Measurements from ENCODE around the gene P2RX3. TPM values are rescaled to one million over a fixed set of nuclear protein-coding genes. Genes with fewer than 3 reads are reported as not detected.

Gene P2RX3
- total RNA-seq, 1 donor from 2014 or later = not detected

DNA sequence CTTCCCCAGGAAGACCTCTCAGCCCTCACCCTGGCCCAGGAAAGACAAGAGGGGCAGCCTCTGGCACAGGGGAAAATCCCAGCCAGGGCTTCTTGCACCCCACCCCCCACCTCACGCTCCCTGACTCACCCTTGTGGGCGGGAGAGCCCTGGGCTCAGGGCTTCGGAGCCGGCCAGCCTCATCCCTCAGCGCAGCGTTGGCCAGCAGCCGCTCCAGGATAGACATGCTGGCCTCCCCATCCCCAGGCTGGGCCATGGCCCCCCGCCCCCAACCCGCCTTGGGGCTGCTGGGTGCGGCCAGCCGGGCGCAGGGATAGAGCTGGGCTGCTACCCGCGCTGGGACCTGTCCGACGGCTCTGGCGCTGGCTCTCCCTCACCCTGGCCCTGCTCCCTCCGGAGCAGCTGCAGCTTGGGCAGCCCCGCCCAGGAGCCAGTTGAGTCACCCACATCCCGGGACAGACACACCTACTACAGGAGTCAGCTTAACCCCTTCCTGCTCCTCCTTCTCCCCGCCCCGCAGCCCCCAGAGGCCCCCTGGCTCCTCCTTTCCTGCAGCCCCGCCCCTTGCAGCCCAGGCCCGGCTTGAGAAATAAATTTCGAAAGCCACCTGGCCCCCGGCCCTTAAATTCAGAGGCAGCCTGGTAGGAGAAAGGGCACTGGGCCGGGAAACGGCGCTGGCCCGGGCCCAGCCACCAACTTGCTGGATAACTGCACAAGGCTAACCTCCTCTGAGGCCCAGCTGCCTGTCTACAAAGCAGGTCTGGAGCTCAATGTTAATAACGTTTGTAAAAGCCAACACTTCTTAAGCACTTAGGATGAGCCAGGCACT, 26.8 kb upstream of the P2RX3 start:
- H3K4me1 ChIP-seq = peaks cover 84% of the 10 kb centered on the region
- no peaks in the 10 kb centered on the region for H3K27me3 ChIP-seq (ENCODE audit: low read depth)

DNA sequence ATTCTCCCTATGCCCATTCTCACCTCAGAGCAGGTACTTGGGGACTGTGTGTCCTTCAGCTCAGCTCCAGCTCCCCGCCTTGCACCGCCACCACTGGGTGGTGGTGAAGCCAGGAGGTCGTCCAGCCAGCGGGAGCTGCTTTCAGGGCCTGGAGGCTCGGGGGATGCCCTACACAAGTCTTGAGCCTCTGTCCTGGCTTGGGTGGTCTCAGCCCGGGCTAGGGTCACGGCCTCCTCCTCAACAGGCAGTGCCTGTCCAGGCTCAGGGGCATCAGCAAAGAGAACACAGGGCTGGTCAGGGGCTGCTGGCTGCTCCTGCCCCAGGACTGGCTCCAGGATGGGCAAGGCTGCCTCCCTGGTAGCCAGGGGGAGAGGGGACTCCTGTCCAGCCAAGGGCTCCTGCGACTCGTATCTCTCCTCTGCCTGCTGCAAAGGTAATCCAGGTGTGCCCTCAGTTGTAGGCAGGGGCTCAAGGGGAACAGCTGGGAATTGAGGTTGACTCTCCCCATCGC, 25.6 kb upstream of the P2RX3 start:
- peaks cover 82% of the 10 kb centered on the region for H3K36me3 ChIP-seq
- ATAC-seq = no peak
- peaks cover 84% of the 10 kb centered on the region for H3K4me1 ChIP-seq
- intact Hi-C loops (cut with DNase I) = no loop called here
- TF ChIP-seq, protein P1, sequence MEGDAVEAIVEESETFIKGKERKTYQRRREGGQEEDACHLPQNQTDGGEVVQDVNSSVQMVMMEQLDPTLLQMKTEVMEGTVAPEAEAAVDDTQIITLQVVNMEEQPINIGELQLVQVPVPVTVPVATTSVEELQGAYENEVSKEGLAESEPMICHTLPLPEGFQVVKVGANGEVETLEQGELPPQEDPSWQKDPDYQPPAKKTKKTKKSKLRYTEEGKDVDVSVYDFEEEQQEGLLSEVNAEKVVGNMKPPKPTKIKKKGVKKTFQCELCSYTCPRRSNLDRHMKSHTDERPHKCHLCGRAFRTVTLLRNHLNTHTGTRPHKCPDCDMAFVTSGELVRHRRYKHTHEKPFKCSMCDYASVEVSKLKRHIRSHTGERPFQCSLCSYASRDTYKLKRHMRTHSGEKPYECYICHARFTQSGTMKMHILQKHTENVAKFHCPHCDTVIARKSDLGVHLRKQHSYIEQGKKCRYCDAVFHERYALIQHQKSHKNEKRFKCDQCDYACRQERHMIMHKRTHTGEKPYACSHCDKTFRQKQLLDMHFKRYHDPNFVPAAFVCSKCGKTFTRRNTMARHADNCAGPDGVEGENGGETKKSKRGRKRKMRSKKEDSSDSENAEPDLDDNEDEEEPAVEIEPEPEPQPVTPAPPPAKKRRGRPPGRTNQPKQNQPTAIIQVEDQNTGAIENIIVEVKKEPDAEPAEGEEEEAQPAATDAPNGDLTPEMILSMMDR (IDR thresholded peaks at IDR 0.05) = no peak
- DNase-seq = no peak
- no peaks in the 10 kb centered on the region for H3K27me3 ChIP-seq (ENCODE audit: low read depth)
- H3K4me3 ChIP-seq = no peak overlapping the region
- no peaks in the 10 kb centered on the region for H3K9me3 ChIP-seq
- peak overlapping the region; percentile 84 for H3K27ac ChIP-seq

More for the DNA sequence above, 26.8 kb upstream of the P2RX3 start:
- Histone ChIP-seq H3K4me3 (peak overlapping the region; percentile 64), H3K27ac (peak overlapping the region; percentile 84), H3K9me3 (no peaks in the 10 kb centered on the region), H3K36me3 (peaks cover 69% of the 10 kb centered on the region)
- peak; percentile 96 to 97 for ATAC-seq
- TF ChIP-seq, protein P1 (IDR thresholded peaks at IDR 0.05) = no peak
- intact Hi-C loops (cut with DNase I) = no loop called here
- peak; percentile 93 for DNase-seq

DNA sequence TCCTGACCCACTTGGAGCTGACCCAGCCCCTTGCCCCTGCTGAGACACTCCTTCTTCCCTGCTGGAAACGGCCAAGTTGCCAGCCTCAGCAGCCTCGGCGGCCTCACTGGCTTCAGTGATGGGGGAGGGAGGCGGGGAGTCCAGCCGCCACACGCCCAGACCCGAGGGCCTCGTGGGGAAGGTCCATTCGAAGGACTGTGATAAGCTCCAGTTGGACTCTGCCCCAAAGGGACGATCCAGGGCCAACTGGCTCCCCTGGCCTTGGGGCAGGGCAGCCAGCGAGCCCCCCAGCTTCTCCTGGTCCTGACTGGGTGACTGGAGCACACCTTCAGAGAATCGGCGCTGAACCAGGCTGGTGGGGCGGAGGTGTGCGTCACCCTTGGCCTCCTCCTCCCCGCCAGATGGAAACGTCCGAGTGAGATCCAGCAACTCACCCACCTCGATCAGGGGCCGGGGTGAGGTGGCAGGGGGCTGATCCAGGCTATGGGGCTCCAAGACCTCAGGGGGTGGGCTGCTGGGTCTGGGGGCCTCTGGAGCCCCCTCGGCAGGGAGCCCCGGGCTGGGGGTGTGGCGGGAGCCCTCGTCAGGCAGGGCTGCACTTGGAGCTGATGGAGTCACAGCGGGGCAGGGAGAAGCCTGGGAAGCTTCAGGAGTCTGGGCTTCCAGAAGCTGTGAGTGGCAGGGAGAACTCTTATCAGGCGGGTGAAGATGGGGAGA, 24.9 kb upstream of the P2RX3 start:
- peaks cover 82% of the 10 kb centered on the region for H3K36me3 ChIP-seq
- no peaks in the 10 kb centered on the region for H3K27me3 ChIP-seq (ENCODE audit: low read depth)
- peak overlapping the region; percentile 41 for H3K27ac ChIP-seq
- ATAC-seq = no peak
- no peak for DNase-seq
- H3K9me3 ChIP-seq = no peaks in the 10 kb centered on the region
- H3K4me1 ChIP-seq = peaks cover 85% of the 10 kb centered on the region
- intact Hi-C loops (cut with DNase I) = no loop called here
- no peak overlapping the region for H3K4me3 ChIP-seq
- TF ChIP-seq, protein P1 (IDR thresholded peaks at IDR 0.05) = no peak

DNA sequence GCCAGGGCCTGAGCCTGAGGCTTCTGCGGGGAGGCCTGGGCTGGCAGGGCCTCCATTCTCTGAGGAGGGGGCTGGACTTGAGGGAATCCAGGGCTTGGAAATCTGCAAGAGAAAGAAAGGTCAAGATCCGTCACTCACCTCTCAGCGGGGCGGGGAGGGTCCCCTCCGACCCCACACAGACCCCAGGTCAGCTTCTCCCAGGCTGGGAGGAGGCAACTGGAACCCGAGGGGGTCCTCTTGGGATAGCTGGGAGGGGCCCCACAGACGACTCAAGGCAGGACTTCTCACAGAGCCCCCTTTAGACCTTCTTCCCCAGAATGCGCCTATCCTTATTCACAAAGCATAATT, 24.4 kb upstream of the P2RX3 start:
- no peak for DNase-seq
- Histone ChIP-seq H3K4me1 (peaks cover 85% of the 10 kb centered on the region), H3K36me3 (peaks cover 81% of the 10 kb centered on the region)

More for the DNA sequence above, 24.4 kb upstream of the P2RX3 start:
- Histone ChIP-seq H3K4me3 (no peak overlapping the region), H3K9me3 (no peaks in the 10 kb centered on the region), H3K27me3 (ENCODE audit: low read depth) (no peaks in the 10 kb centered on the region), H3K27ac (peak overlapping the region; percentile 41)
- no peak for ATAC-seq
- TF ChIP-seq, protein P1 (IDR thresholded peaks at IDR 0.05) = no peak
- intact Hi-C loops (cut with DNase I) = no loop called here
